Activated CD4-positive, CD25-positive, alpha-beta regulatory T cell treated with anti-CD3 and anti-CD28 coated beads, Interleukin-2, amount 50 U/mL, for 24 hours (primary cell): ENCODE data around the gene ZNF608.

ENCODE experiments used
- ATAC-seq, 2 donors: fragments of 150-1000 bp; cut with Tn5 transposase; one replicate each; pipeline ENCODE4 v1.10.0; 2021; ENCODE audit warnings: mild to moderate bottlenecking in 1 of 2, moderate library complexity in 1 of 2

Gene ZNF608

DNA sequence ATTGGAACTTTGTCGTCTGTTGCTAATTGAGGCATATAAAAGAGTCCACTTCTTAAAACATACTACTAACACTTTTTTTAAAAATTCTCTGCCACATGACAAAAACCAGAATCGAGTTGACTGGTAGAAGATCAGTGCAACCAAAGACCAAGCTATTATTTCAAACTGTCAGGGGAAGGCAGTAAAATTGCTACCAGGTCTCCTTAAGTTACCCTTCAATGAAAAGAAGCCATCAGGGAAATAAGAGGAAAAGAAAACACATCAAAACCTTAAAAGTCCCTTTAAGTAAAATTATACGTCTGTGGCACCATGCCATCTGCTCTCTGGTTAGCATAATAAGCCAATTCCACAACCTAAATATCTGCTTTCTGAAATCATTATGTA, 9.6 kb downstream of the ZNF608 start:
- no peak for ATAC-seq

DNA sequence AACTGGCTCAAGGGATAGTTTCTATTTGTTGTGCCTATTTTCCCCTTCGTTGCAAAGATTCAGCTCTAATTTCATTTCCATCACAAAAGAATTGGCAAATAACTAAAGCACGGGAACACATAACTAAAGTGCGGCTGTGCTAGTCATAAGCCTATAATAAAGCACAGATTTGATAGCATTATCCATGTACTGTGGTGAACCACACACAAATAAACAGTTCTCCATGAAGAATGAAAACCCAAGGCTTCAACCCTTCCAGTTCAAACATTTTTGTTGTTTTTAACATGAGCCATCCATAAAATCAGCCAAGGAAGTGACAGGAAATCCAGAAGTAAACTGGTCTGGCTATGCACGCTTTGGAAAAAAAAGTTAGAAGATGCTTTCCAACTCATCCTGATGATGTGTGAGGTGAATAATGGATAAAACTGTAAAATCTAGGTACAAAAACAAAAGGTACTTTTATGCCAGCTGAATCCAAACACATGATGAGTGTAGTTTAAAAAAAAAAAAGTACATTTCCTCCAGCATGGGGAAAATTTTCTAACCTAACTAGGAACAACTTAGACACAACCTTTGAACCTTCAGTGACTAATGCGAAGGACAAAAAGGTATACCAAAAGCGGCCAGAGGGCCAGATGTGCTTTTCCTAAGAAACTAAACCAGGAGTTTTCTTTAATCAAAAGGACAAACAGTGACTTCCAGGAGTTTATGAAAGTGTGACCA, 10.2 kb downstream of the ZNF608 start:
- ATAC-seq, result no peak

DNA sequence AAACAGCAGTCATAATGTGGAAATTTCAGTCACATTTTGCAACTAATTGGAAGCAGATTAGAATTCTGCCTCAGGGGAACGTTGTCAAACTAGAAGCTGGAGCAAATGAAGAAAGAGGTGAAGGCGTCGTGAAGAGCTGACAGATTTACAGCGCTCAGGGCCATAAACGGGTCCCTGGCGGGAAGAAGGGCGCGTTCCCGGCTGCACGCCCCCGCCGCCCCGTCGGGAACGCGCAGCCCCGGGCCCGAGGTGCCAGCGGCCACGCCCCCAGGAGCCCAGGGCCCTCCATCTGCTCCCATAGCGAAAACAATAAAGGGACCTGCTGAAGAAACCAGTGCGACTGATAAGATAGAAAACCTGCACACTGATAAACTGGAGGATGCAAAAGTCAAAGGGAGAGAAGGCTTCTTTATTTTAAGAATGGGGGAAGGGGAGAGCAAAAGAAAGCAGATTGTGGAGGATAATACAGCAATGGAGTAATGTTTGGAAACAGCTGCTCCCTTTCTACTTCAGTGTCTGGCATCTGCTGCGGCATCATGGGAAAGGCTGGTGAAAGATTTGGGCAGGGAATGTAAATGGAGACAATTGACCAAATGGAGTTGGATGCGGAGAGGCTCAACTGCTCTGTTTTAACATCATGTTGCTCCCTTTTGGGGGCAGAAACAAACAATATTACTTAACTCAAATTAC, 11.1 kb downstream of the ZNF608 start:
- no peak for ATAC-seq

DNA sequence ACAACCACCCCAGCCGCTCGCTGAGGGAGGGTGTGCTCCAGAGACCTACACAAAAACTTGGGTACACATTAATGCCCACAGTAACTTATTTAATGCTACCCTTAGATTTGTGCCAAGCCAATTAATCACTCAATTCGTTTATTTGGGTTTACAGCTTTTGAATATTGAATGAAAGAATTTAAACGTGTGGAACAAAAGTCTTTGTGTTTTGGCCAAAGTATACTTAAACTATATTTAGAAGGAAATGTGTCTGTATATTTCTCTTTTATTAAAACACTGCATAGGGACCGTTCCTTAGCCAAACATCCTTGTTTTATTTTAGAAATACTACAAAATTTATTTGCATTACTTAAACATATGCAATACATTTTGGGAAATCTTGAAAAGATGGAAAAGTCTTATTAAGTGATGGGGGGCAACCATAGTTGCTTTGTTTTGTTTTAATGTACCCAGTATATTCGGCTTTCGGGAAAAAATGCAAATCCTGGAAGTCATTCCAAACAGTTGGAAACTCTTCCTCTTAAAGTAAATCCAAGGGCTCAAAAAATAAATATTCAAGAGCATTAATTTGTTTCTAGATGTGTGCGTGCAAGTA, 11.8 kb downstream of the ZNF608 start:
- no peak for ATAC-seq

DNA sequence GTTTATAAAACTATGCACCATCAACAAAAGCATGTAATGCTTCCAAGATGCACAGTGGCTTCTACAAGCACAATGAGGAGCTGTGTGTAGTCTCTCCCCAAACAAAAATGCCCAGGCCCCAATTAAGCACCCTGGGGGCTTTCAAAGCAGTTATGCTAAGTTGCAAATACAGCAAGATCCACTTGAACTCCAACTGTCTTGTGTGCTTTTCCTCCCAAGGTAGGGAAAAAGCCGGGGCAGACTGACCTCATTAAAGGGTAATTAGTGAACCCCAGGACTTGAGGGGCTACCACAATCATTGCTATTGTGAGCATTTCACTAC, 13.1 kb downstream of the ZNF608 start:
- no peak for ATAC-seq

DNA sequence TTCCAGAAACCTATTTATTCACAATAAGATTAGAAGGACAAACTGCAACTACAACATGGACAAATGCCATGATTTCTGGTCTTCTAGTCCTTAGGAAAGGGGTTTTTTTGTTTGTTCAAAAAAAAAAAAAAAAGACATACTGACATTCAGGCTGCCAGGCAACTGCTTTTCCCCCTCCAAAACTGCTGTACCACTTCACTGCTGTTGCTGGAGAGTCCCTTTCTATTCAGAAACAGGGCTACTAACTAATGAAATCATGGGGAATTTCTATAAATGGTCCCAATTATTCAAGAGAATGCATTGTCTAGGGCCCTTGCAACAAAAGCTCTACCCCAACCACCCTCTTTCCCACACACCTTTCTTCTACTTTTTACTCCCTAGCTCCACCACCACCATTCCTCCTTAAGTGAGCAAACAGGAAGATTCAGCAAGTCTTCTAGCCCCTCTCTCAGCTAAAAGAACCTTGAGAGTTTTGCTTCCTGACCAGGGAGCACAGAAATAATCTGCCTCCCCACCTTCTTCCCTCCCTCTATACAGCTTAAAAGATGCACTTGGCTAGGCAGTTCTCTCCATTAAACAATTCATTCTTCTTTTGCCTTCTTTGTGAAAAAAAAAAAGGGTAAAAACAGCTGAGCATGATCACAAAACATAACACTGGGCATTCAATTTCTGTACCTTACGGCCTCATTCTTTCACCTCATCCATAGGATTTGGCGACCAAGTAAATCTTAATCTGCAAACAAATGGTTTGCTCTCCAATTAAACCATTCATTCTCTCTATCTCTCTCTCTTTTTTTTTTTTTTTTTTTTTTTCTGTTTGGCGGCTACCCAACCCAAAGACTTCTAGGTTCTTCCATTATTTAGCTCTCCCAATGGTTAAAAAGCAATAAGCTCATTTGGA, 13.8 kb downstream of the ZNF608 start:
- ATAC-seq, result no peak

DNA sequence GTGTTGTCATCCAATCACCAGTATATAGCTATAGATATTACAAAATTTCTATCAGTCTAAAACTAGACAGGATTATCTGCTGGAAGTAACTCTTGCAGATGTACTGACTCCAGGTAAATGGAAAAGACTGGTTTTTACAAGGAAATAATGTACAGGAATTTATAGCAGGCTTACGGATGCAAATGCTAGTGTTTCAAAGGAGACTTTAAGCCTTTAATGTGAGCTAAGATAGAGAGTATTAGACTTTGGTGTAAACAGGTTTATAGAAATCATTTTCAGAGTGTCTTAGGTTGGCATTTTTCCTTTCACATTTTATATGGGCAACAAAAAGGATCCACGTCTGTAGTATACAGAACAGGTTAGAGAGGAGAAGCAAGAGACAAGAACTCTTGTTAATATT, 16.1 kb downstream of the ZNF608 start:
- ATAC-seq, result no peak

DNA sequence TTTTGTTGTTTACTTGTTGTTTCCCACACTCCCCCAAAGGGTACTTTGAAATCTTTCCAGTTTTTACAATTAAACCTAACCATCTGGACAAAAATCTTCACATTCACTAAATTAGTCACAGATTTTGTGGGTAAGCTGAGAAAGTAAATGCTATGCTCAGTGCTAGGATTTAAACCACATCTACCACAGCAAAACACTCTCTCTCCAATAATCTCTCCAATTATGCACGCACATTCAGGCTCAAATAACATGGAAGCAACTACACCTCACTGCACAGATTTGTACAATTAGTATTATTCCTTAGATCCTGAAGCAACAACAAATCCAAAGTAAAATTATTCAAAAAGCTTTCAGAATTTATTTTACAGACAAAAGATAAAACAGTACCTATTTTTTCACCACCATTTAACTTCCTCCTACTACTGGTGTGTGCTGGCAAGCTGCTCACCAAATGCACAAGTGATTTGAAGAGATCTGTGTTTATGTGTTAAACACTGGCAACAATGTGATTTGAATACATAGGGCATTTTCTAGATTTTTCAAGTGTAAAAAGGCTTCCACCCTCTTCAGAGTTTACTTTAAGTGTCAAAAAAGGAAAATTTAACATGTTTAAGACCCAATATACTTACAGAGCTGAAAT, 16.6 kb downstream of the ZNF608 start:
- no peak for ATAC-seq

DNA sequence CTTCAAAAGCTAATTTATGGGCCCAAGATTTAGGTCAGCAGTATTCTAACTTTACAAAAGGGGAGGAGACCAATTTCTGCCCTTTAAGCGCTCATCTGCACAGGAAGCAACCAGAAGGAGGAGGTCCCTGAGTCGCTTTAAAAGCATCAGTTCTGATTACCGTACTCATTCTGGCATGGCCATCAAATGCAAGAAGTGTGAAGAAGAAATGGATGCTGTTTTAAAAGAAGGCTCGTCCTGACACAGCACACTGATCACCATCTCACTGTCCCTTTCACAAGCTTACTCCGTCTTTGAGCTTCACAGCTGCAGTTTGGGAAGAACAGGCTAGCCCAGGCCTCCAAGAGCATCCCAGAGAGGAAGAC, 17.5 kb downstream of the ZNF608 start:
- no peak for ATAC-seq

DNA sequence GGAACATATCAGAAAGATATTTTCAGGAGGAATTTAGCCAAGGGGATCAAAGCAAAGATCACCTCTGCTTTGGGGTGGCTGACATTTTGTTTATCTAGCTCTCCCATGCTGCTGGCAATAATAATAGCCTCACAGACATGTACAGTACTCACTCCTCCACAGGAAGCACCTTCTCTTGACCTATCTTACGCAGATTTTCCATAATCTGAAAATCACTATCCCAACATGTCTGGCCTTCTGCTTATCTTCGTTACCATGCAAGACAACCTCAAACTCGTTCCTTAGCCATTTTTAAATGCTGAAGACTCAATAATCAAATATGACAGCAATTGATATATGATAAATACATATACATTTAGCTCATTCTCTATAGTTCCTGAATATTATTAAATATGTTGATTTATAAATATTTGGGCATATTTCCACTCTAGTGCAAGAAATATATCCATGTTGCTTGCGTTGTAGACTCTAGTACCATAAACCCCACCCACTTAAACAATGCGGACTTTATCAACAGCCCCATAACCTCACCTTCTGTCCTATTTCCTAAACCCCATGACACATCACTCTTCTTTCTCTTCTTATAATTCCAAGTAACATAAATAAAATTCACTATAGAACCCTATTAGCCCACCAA, 18.0 kb downstream of the ZNF608 start:
- no peak for ATAC-seq

DNA sequence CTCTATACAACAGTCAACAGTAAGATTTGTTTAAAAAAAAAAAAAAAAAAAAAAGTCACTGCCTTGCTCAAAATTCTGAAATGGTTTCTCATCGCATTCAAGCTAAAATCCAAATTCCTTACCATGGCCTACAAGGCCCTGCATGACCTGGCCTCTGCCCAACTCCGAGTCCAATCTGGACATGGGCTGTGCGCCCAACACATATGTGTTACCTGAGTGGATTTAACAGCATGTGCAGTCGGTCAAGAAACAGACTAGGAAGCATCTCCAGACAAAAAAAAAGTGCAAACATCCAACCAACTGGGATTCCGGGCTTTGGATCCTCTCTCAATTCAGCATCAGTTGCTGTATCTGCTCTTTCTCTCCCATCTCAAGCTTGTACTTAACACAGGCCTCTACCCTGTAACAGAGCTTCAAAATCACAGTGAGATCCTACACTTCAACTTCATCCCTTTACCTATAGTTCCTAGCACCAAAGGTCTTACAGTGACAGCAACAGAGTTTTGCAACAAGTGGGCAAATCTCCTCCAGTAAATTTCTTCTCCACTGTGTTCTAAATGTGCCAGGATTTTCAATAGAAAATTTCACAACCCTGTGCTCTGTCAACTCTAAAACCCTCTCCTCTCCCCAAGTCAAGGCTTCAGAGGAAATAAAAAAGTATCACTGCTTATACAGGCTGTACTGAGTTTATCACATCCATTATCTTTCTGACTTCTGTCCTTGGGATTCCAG, 19.6 kb downstream of the ZNF608 start:
- ATAC-seq, result no peak

DNA sequence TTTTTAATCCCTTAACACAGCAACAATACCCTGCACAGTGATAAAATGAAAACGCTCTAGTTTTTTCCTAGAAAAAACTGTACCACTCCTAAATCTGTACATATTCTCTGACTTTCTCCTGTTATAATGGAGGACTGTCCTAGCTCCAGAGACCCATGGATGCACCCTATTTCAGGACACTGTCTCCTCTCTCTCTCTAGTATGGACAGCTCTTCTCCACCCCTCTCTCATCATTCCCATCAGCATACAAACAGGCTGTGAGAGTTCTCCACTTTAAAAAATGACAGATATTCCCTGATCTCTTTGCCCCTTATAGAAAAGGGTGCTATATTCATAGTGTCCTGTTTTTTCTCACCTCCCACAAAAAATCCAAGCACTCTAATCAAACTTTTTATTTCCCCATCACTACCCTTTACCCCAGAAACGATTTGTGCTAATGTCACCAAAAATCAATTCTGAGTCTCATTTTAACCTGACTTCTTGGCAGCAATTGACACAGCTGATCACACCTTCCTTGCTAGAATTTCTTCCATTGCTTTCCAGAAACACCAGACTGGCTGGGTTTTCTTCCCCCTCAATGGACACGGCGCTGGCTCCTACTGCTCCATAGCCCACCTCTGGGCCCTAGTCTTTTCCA, 20.7 kb downstream of the ZNF608 start:
- ATAC-seq, result no peak

DNA sequence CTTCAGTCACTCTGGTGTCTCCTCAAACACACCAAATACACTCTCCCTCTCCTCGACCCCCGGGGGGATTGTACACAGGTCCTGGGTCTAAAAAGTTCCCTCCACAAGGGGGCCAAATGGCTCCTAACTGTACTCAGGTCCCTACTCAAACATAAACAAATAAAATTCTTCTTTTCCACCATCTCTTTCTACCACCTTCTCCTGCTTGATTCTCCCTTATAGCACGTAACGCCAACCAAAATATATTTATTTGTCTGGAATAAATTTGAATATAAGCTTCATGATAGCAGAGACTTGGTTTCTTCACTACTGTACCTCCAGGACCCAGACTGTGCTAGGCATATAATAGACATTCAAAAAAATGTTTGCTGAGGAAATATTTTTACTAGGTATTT, 21.4 kb downstream of the ZNF608 start:
- no peak for ATAC-seq

DNA sequence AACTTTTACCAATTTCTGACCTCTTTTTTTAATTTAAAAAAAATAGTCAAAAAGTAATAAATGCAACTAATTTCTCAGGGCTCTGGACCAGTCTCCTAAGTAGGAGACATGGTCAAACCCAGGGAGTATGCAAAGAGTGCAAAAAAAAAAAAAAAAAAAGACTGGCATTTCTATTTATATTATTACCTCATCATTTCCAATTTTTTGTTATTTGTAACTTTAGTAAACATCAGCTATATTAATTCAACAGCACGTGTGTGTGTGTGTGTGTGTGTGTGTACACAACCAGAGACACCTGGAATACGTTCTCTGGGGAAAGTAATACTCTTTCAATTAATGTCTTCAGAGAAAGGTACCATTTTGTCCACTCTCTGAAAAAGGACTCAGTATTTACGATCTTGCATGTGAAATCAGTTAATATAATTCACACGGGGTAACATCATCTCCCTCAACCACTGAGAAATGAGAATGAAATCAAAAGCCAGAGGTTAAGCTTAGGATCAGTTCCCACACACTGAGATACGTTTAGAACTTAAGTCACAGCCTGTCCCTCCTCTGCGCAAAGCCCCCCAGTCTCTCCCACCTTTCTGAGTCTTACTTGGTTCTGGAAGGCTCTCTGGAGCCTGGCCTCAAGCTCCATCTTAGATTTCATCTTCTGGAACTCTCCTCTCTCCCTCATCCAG, 21.9 kb downstream of the ZNF608 start:
- ATAC-seq, result no peak

DNA sequence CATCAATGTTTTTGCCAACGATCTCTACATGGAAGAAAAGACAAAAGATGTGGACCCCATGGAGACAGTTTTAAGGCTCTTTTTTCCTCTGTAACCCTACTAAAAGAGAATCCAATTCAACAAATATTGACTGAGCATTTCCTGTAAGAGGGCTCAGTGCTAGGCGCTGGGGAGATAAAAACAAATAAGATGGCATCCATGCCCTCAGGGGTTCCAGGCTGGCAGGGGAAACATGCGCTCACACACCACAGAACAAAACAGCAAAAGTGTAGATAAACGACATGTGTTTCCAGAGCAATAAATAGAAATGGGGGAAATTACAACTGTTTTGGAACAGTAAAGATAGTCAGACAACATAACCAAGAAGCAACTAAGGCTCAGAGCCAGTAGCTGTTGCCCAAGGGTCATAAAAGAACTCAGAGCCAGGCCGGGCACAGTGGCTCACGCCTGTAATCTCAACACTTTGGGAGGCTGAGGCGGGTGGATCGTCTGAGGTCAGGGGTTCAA, 25.2 kb downstream of the ZNF608 start:
- ATAC-seq, result no peak

DNA sequence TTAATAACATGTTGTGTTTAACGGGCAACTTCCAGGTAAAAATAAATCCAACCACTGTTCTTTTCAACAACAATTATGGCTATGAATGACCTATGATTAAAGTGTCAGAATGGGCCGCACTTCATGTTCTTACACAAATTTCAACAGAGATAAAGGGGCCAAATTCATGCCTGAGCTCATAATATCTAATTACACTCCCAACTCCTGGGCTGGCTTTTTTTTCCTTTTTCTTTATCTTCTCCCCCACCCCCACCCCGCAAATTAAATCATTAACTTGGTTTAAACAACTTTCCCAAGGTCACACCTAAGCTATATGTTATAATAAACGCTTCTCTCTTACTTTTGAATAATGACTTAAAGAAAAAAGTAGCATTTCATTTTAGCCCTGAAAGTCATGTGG, 25.8 kb downstream of the ZNF608 start:
- no peak for ATAC-seq

DNA sequence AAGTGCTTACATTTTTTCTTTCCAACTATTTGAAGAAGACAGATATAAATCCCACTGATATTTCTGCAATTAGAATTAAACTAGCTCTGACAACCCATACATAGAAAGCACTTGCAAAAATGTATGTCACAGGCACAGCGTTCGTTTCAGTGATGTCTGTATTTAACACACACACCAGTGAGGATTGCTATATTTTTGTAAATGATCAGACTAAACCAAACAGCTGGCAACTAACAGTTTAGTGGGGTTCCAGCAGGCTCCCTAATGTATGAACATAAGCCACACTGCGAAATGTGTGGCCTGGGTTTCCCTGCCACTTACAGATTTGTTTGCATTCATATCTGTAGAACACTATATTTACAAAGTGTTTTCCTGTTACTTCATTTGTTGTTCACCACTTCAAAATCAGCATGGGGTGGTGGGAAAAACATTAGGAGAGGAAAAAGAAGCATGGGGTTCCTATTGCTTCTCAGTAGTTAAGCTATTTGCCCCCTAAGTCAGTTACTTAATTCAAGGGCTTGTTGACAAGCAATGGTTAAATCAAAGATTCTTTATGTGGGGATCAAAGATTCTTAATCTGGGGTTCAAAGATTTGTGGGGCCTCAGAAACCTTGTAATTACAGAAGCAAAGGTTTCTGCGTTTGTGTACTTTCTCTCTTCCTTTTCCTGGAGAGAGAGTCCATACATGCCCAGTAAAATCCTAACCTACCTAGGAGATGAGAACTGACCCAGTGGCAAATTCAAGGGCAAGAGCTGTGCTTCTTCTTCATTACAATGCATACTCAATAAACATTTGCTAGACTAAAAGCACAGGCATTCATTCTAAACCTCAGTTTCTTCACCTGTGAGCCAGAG, 27.1 kb downstream of the ZNF608 start:
- no peak for ATAC-seq

DNA sequence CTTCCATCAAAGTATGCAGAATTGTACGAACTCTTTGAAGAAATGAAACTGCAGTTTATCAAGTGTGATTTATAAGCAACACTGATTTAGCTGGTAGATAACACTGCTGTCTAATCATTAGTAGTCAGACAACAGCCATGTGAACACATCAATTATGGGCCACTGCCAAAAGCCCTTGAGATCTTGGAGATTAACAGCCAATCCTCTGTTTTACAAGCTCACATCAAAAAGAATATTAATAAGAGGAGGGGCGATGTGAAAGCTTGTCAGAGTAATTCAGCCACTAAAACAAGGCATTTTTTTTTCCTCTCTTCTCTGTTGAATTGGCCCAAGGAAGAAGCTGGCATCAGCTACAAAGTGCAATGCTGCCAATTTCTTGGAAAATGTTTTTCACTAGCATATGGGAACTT, 28.1 kb downstream of the ZNF608 start:
- ATAC-seq, result no peak

DNA sequence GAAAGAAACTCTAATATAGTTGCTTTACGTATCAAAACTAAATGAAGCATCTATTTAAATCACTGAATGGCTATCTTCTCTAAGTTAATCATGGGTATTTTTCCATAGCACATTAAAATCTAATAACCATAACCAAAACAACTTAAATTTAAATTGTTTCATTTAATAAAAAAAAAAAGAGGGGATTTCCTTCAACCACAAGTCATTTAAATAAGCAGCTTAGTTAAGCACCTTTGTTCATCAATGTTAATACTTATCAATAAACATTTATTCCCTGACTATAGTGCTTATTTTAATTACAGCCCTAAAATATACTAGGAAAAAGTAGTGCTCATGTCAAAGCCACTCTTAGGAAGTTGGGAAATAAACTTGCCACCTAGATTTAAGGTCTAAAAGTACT, 30.3 kb downstream of the ZNF608 start:
- no peak for ATAC-seq
